Stimulated activated memory B cell treated with anti-CD40 and anti-IgM and Interleukin-4, amounts not matched to agents 10 μg/mL and 1 μg/mL and 100 μg/mL, for 72 hours (primary cell): ENCODE measurements around the gene TRIM47.
A peak's percentile ranks its signal among the peaks of the same experiment; 100 is the strongest.
"Not testable (repeated sequence)": the region's sequence is repeated elsewhere in the genome, so short reads cannot be mapped to it uniquely, and the experiment has no call there.

Experiments
- ATAC-seq: fragments of 150-1000 bp; cut with Tn5 transposase; 2 replicates; pipeline ENCODE4 v1.10.0; 2021
- H3K27ac Mint-ChIP-seq: one replicate; pipeline ENCODE4 v1.8.0; 2022; ENCODE audit warnings: mild to moderate bottlenecking, mixed read lengths
- H3K27me3 Mint-ChIP-seq: one replicate; pipeline ENCODE4 v1.8.0; 2022; ENCODE audit warnings: mixed read lengths
- H3K36me3 Mint-ChIP-seq: one replicate; pipeline ENCODE4 v1.8.0; 2022; ENCODE audit warnings: mixed read lengths
- H3K4me1 Mint-ChIP-seq: one replicate; pipeline ENCODE4 v1.8.0; 2022; ENCODE audit warnings: mixed read lengths
- H3K4me3 Mint-ChIP-seq: one replicate; pipeline ENCODE4 v1.8.0; 2022; ENCODE audit warnings: mild to moderate bottlenecking, moderate library complexity, mixed read lengths
- H3K9me3 Mint-ChIP-seq: one replicate; pipeline ENCODE4 v1.8.0; 2022; ENCODE audit warnings: mixed read lengths

TRIM47 gene

DNA sequence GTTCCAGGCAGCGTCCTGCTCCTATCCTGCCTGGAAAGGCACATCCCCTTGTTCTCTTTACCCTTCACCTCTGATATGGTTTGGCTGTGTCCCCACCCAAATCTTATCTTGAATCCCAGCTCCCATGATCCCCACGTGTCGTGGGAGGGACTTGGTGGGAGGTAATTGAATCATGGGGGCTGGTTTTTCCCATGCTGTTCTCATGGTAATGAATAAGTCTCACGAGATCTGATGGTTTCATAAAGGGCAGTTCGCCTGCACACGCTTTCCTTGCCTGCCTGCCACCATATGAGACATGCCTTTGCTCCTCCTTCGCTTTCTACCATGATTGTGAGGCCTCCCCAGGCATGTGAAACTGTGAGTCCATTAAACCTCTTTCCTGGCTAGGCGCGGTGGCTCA is 7.5 kb upstream of the TRIM47 start:
- peaks cover 24% of the 10 kb centered on the region for H3K36me3 Mint-ChIP-seq
- not testable (repeated sequence) for ATAC-seq, H3K27ac Mint-ChIP-seq, H3K4me3 Mint-ChIP-seq, H3K4me1 Mint-ChIP-seq, H3K27me3 Mint-ChIP-seq, H3K9me3 Mint-ChIP-seq

DNA sequence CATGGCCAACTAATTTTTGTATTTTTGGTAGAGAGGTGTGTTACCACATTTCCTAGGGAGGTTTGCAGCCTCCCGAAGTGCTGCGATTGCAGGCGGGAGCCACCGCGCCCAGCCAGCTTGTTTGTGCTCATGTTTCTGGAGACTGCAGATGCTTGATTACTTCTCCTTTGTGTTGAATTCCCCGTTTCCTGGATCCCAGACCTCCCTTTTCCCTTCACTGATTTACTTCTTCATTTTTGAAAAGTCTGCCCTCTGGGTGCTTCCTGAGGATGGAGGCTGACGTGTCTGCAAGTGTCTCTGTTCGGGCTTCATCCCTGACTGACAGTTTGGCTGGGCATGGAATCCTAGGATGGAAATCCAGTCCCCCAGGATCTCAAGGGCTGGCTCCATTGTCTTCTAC is 7.0 kb upstream of the TRIM47 start:
- H3K27ac Mint-ChIP-seq, result no peak overlapping the region
- H3K9me3 Mint-ChIP-seq, result no peaks in the 10 kb centered on the region
- no peak overlapping the region for H3K4me3 Mint-ChIP-seq
- H3K36me3 Mint-ChIP-seq, result peaks cover 21% of the 10 kb centered on the region
- no peaks in the 10 kb centered on the region for H3K27me3 Mint-ChIP-seq
- H3K4me1 Mint-ChIP-seq, result peaks cover 3% of the 10 kb centered on the region
- no peak for ATAC-seq

DNA sequence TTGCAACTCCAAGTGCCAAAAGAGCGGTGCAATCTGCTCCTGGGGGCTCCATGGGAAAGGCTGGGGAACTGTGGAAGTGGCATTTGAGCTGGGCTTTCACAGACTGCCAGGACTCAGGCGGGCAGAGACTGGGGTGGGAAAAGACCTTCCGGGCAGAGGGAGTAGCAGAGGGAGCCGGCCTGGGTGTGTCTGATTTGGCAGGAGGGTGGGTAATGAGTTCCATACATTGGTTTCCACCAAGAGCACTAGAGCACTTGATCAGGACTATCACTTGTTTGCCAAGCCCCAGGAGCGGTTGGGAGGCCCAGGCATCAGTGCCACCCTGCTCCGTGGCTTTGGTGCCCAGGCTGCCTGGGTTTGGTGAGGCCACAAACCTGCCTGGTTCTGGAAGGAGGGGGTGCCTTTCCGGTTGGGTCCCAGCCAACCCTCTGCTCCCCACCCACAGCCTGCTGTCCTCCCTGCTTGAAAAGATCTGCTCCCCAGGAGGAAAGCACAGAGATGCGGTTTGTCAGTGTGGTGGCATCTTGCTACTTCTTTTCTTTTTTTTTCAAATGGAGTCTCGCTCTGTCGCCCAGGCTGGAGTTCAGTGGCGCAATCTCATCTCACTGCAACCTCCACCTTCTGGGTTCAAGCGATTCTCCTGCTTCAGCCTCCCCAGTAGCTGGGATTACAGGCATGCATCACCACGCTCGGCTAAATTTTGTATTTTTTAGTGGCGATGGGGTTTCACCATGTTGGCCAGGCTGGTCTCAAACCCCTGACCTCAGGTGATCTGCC is 3.5 kb upstream of the TRIM47 start:
- Mint-ChIP-seq H3K27me3 (no peaks in the 10 kb centered on the region), H3K4me1 (peaks cover 20% of the 10 kb centered on the region), H3K4me3 (no peak overlapping the region), H3K9me3 (no peaks in the 10 kb centered on the region), H3K27ac (no peak overlapping the region), H3K36me3 (peaks cover 5% of the 10 kb centered on the region)
- no peak for ATAC-seq

GRCh38 chr17:75880266-75880665 is 1.9 kb upstream of the TRIM47 start:
- no peak for ATAC-seq
- Mint-ChIP-seq H3K27ac (no peak overlapping the region), H3K4me3 (no peak overlapping the region), H3K9me3 (no peaks in the 10 kb centered on the region), H3K4me1 (peaks cover 34% of the 10 kb centered on the region), H3K36me3 (no peaks in the 10 kb centered on the region), H3K27me3 (no peaks in the 10 kb centered on the region)

DNA sequence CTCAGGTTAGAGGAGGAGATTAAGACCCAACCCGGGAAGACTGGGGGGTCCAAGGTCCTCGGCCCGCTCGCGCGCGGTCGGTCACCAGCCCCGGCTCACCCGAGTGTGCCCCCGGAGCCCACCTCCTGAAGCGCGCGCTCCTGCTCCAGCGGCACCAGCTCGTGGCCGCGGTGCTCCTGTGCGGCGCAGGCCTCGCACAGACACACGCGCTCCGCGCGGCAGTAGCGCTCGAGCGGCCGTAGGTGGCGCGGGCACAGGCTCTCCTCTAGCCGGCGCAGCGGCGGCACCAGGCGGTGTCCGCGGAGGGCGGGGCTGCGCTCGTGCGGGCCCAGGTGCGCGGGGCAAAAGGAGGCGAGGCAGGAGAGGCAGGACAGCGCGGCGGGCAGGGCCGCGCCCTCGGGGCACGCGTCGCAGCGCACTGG is 618 bp downstream of the TRIM47 start:
- Mint-ChIP-seq H3K4me3 (peak overlapping the region; percentile 74), H3K4me1 (peaks cover 34% of the 10 kb centered on the region), H3K27me3 (no peaks in the 10 kb centered on the region), H3K27ac (peak overlapping the region; percentile 71), H3K9me3 (no peaks in the 10 kb centered on the region), H3K36me3 (no peaks in the 10 kb centered on the region)
- ATAC-seq, result peak; percentile 86

DNA sequence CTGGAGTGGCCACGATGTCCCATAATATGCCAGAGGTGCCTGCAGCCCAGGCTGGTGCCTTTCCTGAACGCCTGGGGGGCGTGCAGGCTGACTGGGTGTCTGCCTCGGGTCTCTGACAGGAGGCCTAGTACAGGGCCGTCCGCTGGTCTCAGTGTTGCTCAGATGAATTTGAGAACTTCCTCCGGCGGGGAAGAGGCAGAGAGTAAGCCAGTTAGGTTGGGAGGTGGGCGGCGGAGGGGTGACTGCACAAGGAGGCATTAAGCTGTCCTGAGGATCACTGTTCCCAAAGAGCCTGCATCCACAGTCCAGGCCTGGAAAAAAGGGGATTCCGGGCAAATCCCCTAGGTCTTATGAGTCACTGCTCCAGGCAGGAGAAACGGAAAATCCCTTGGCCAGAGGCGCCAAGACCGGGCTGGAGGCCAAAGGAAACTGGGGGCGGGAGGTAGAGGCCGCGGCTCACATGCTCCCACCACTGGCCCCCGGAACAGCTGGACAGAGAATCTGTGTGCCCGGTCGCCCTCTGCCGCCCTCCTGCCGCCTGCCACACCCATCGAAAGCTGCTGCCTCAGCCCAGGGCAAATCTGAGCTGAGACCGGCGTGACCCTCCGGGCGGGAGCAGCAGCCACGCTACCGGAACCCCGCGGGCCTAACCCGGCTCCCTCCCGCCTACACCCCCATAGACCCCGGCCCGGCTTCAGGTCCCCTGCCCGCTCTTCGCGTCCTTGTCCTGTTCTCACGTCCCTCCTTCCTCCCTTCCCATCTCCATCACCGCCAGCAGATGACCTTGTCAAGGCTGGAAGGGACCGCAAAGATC is 1.2 kb downstream of the TRIM47 start:
- no peaks in the 10 kb centered on the region for H3K9me3 Mint-ChIP-seq
- ATAC-seq, result peak; percentile 38
- H3K4me3 Mint-ChIP-seq, result peak overlapping the region; percentile 74

GRCh38 chr17:75876190-75876937 is 2.0 kb downstream of the TRIM47 start:
- Mint-ChIP-seq H3K27me3 (no peaks in the 10 kb centered on the region), H3K27ac (peak overlapping the region; percentile 71), H3K36me3 (no peaks in the 10 kb centered on the region), H3K9me3 (no peaks in the 10 kb centered on the region), H3K4me1 (peaks cover 34% of the 10 kb centered on the region), H3K4me3 (peak overlapping the region; percentile 74)
- peak; percentile 70 for ATAC-seq

More for the DNA sequence above, 1.2 kb downstream of the TRIM47 start:
- Mint-ChIP-seq H3K4me1 (peaks cover 34% of the 10 kb centered on the region), H3K36me3 (no peaks in the 10 kb centered on the region), H3K27me3 (no peaks in the 10 kb centered on the region), H3K27ac (peak overlapping the region; percentile 71)

DNA sequence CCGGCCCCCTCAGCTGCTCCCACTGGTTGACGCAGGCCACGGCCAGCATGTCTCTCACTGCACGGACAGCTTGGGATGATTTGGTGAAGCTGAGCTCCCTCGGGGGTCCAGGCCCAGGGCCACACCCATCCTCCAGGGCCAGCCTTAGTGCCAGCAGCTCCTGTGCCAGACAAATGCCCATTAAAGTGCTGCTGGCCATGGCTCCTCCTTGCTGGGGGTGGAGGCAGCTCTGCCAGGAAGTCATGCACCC is 2.5 kb downstream of the TRIM47 start:
- H3K9me3 Mint-ChIP-seq, result no peaks in the 10 kb centered on the region
- H3K27me3 Mint-ChIP-seq, result no peaks in the 10 kb centered on the region
- H3K27ac Mint-ChIP-seq, result peak overlapping the region; percentile 71
- no peak for ATAC-seq
- peaks cover 34% of the 10 kb centered on the region for H3K4me1 Mint-ChIP-seq
- H3K4me3 Mint-ChIP-seq, result peak overlapping the region; percentile 74
- H3K36me3 Mint-ChIP-seq, result no peaks in the 10 kb centered on the region

GRCh38 chr17:75875182-75875939 is 3.0 kb downstream of the TRIM47 start:
- Mint-ChIP-seq H3K4me1 (peaks cover 34% of the 10 kb centered on the region), H3K36me3 (no peaks in the 10 kb centered on the region), H3K27me3 (no peaks in the 10 kb centered on the region), H3K9me3 (no peaks in the 10 kb centered on the region), H3K27ac (peak overlapping the region; percentile 71), H3K4me3 (peak overlapping the region; percentile 74)
- ATAC-seq, result no peak

- Mint-ChIP-seq H3K4me1 (peaks cover 34% of the 10 kb centered on the region), H3K4me3 (no peak overlapping the region), H3K27me3 (no peaks in the 10 kb centered on the region), H3K27ac (no peak overlapping the region), H3K9me3 (no peaks in the 10 kb centered on the region), H3K36me3 (no peaks in the 10 kb centered on the region)
- ATAC-seq, result no peak
Observed at GRCh38 chr17:75874323-75875181, 3.8 kb downstream of the TRIM47 start.

DNA sequence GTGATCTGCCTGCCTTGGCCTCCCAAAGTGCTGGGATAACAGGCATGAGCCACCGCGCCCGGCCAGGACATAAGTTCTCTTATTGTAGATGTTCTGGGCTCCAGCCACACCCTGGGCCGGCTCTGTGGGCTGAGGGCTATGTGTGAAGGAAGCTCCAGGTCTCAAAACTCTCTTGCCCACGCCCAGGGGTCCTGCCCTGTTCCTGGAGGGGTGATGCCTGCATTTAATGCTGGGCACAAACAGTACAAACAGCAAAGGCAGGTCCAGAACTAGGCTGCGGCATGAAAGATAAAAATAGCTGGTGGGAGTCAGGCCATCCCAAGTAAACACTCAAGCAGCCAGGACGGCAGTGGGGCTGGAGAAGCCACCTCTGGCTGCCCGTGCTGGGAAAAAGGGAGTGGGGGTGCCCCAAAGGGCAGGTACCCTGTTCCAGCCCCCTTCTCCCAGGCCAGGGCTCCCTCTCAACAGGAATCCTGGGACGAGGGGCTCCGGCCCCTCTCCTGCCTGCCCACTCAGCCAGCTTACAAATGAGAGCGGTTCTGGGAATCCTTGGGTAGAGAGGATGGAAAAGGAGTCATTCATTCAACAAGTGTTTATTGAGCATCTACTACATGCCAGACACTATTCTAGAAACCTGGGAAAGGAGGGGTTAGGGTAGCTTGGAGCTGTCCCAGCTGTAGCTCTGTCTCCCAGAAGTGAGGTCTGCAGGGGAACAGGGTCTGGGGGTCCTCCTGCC is 4.6 kb downstream of the TRIM47 start:
- no peak for ATAC-seq

GRCh38 chr17:75872434-75873351 is 5.7 kb downstream of the TRIM47 start:
- H3K27me3 Mint-ChIP-seq, result no peaks in the 10 kb centered on the region
- no peak for ATAC-seq
- no peaks in the 10 kb centered on the region for H3K9me3 Mint-ChIP-seq
- no peak overlapping the region for H3K4me3 Mint-ChIP-seq
- no peak overlapping the region for H3K27ac Mint-ChIP-seq
- peaks cover 22% of the 10 kb centered on the region for H3K4me1 Mint-ChIP-seq
- no peaks in the 10 kb centered on the region for H3K36me3 Mint-ChIP-seq

More for the DNA sequence above, 4.6 kb downstream of the TRIM47 start:
- Mint-ChIP-seq H3K27ac (peak overlapping the region; percentile 48), H3K36me3 (no peaks in the 10 kb centered on the region), H3K4me3 (no peak overlapping the region), H3K9me3 (no peaks in the 10 kb centered on the region), H3K27me3 (no peaks in the 10 kb centered on the region), H3K4me1 (peaks cover 28% of the 10 kb centered on the region)

DNA sequence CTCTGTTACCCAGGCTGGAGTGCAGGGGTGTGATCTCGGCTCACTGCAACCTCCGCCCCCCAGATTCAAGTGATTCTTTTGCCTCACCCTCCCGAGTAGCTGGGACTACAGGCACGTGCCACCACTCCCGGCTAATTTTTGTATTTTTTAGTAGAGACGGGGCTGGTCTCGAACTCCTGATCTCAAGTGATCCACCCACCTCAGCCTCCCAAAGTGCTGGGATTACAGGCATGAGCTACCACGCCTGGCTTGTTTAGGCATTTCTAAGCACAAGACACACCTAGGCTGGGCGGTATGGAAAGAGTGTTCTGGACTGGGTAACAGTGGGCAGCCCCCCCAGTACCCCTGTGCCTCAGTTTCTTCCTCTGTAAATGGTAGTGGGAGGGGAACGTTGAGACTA is 8.2 kb downstream of the TRIM47 start:
- H3K4me1 Mint-ChIP-seq, H3K27ac Mint-ChIP-seq: not testable (repeated sequence)

More for the DNA sequence above, 8.2 kb downstream of the TRIM47 start:
- not testable (repeated sequence) for H3K27me3 Mint-ChIP-seq, H3K36me3 Mint-ChIP-seq, H3K4me3 Mint-ChIP-seq, H3K9me3 Mint-ChIP-seq, ATAC-seq
